HTERT RPE-1 (cell line): Measurements from ENCODE around the gene L3MBTL4.
"Not testable (repeated sequence)": the region's sequence is repeated elsewhere in the genome, so short reads cannot be mapped to it uniquely, and the experiment has no call there.

Experiments
- in situ Hi-C: fragments of 300-500 bp; cut with MboI; formaldehyde crosslinking; loops from 4 replicates; pipeline ENCODE4 v1.14.3; 2020; ENCODE audit warnings: low sequenced_read_pairs

L3MBTL4 gene

GRCh38 chr18:6313415-6313814, 101.3 kb downstream of the L3MBTL4 start:
- in situ Hi-C loops = no loop called here

- in situ Hi-C loops = no loop called here
Measured at GRCh38 chr18:6311456-6312215, 103.1 kb downstream of the L3MBTL4 start.

- in situ Hi-C loops = no loop called here
Measured at GRCh38 chr18:6310714-6311113, 104.0 kb downstream of the L3MBTL4 start.

DNA sequence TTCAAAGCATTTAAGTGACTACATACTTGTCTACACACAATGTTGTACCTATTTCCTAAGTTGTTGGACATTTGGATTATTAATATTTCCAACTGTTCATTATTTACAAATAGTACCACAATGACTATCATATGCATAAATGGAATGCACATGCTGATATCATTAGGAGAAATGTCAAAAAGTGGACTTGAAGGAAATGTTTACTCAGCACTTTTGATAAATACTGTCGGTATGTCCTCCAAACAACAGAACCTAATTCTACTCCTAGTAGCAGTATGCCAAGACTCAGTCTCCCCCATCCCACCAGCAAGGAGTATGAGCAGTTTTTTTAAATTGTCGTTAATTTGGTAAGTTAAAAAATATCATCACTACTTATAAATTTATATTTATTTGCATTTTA, 116.8 kb downstream of the L3MBTL4 start:
- in situ Hi-C loops = no loop called here

DNA sequence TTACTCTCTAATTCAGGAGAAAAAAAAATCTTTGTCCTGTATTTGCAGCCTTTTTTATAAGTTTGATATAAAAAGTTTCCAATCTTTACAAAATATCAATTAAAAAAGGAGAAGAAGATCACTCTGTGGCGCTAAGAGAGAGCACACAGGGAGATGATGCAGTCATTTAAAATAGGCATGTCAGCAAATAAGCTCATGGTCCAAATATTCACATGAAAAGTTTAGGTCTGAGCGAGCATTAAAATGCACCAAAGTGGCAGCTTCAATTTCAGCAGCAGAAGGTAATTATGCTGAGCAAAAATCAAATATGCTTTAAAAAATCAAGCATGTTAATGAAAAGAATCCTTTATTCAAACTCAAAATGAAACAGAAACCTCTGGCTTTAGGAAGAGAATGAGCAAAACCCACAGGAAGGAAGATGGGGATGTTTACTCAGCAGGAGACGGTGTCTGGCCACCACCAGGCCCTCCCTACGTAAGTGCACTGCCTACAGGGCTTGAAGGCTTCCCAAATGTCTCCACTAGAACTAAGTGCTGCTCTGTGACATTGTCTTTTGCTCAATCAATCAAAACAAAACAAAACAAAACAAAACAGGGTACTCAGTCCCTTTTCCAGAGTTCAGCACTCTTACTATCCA, 120.4 kb downstream of the L3MBTL4 start:
- in situ Hi-C loops = no loop called here

DNA sequence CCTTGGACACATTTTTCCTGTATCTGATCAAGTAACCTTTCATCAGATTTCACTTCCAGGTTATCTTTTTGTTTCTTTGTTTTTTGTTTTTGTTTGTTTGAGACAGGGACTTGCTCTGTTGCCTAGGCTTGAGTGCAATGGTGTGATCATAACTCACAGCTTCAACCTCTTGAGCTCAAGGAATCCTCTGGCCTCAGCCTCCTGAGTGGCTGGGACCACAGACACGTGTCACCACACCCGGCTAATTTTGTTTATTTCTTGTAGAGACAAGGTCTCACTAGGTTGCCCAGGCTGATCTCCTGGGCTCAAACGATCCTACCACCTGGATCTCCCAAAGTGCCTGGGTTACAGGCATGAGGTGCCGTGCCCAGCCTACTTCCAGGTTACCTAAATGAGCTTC, 124.9 kb downstream of the L3MBTL4 start:
- in situ Hi-C loops = no loop called here

GRCh38 chr18:6286585-6286984, 128.1 kb downstream of the L3MBTL4 start:
- in situ Hi-C loops = no loop called here

- in situ Hi-C loops = no loop called here
Measured at GRCh38 chr18:6284761-6285160, 129.9 kb downstream of the L3MBTL4 start.

GRCh38 chr18:6284300-6284699, 130.4 kb downstream of the L3MBTL4 start:
- in situ Hi-C loops = no loop called here

DNA sequence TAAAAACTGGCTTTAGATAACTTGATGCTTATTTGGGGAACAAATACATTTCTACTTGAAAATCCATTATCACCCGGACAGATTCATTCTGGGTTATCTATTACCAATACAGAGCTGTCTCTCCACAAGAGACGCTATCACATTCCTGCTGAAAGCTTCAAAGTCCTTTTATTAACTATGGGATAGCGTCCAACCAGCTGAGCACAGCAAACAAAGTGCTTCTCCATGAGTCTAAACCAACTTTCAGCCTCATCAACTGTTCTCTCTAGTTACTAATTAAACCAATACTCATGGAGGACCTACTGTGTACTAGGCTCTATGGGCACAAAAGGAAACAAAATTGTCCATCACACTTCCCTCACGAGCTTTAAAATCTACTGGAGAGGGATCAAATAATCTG, 132.8 kb downstream of the L3MBTL4 start:
- in situ Hi-C loops = no loop called here

GRCh38 chr18:6280211-6280743, 134.4 kb downstream of the L3MBTL4 start:
- in situ Hi-C loops = no loop called here

DNA sequence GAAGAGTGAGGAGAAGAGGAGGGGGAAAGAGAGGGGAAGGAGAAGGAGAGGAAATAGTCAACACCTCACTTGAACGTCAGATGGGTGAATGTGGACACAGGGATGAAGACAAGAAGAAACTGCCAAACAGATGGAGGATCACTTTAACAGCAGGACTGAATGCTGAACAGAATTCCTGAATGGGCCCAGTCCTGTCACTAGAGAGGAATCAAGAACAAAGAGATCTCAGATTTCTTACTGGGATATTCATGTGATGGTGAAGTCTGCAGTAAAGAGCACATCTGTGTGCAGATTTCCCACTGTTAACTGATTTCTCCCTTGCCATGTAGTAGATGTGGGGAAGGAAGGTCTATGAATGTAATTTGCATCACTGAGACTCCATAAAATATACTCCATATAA, 135.4 kb downstream of the L3MBTL4 start:
- in situ Hi-C loops = no loop called here

- in situ Hi-C loops = no loop called here
Measured at GRCh38 chr18:6273423-6273822, 141.3 kb downstream of the L3MBTL4 start.

- in situ Hi-C loops = not testable (repeated sequence)
Measured at GRCh38 chr18:6272144-6272543, 142.6 kb downstream of the L3MBTL4 start.

GRCh38 chr18:6271585-6271984, 143.1 kb downstream of the L3MBTL4 start:
- in situ Hi-C loops = no loop called here

DNA sequence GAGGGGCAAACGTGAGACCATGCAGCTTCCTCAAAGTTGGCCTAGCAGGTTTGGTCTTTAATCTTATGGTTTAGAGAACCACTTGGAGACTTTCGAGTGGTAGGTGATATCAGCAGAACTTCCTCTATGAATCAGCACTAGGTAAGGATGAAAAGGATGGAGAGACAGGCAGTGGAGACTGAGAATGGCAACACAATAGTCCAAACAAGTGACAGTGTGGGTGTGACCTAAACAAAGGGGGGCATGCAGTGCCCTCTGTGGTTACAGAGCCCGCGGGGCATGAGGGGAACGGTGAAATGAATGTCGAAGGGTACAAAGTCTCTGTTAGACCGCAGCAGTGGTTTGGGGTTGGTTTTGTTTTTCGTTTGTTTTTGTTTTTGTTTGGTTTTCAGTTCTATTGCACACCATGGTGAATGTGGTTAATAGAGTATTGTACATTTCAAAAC, 143.9 kb downstream of the L3MBTL4 start:
- in situ Hi-C loops = no loop called here

GRCh38 chr18:6269660-6270332, 144.9 kb downstream of the L3MBTL4 start:
- in situ Hi-C loops = no loop called here

- in situ Hi-C loops = no loop called here
Measured at GRCh38 chr18:6266212-6266611, 148.5 kb downstream of the L3MBTL4 start.

GRCh38 chr18:6261938-6262337, 152.8 kb downstream of the L3MBTL4 start:
- in situ Hi-C loops = no loop called here

DNA sequence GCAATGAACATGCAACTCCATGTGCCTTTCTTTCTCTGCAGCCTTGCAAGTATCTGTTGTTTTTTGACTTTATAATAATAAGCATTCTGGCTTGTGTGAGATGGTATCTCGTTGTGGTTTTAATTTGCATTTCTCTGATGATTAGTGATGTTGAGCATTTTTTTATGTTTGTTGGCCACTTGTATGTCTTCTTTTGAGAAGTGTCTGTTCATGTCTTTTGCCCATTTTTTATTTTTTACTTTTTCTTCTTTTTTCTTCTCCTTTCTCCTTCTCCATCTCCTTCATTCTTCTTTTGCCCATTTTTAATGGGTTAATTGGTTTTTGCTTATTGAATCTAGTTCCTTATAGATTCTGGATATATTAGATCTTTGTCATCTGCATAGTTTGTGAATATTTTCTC, 155.4 kb downstream of the L3MBTL4 start:
- in situ Hi-C loops = not testable (repeated sequence)

GRCh38 chr18:6257950-6258349, 156.8 kb downstream of the L3MBTL4 start:
- in situ Hi-C loops = no loop called here

GRCh38 chr18:6256521-6256920, 158.2 kb downstream of the L3MBTL4 start:
- in situ Hi-C loops = no loop called here
